Tibial nerve (tissue), 4 donors: Measurements from ENCODE around the gene MAN1A1.

ENCODE experiments used
- CTCF ChIP-seq, 5 experiments: fragments of 200-600 bp in 3 of 5; fragments of 450-650 bp in 2 of 5; sonication (generic) in 3 of 5; IDR thresholded peaks; one replicate each; pipeline ENCODE4 v1.5.1; 2016 to 2019; ENCODE audit warnings: antibody characterized with exemption in 5 of 5, mild to moderate bottlenecking in 3 of 5, moderate library complexity in 2 of 5
- EP300 ChIP-seq, 2 donors: sonication (generic); formaldehyde crosslinking; IDR thresholded peaks; one replicate each; pipeline ENCODE4 v1.6.1; 2017; ENCODE audit warnings: antibody characterized with exemption in 2 of 2, mild to moderate bottlenecking in 1 of 2

- TF ChIP-seq CTCF (IDR thresholded peaks at IDR 0.05) = no peak
- no peak for TF ChIP-seq EP300 (IDR thresholded peaks at IDR 0.05)
Measured at GRCh38 chr6:119273272-119274196, 76.0 kb downstream of the MAN1A1 start.
